Mammary epithelial cell (primary cell): ENCODE data around the gene IQCB1.

Experiments used
- EZH2 ChIP-seq: IDR thresholded peaks from 2 replicates; pipeline ENCODE4 v1.6.1; 2012; ENCODE audit warnings: low read length, inconsistent platforms, borderline replicate concordance
- TF ChIP-seq, protein P1 (sequence below), 2 donors: IDR thresholded peaks in 1 of 2; conservative IDR thresholded peaks in 1 of 2; 2 replicates each; pipeline ENCODE4 v1.5.1; 2011 to 2012; ENCODE audit warnings: inconsistent platforms in 2 of 2, low read length in 2 of 2, mild to moderate bottlenecking in 2 of 2, control low read depth in 1 of 2, low read depth in 1 of 2; ENCODE audit not compliant: insufficient read depth in 1 of 2; ENCODE audit errors: extremely low read depth in 1 of 2

DNA sequence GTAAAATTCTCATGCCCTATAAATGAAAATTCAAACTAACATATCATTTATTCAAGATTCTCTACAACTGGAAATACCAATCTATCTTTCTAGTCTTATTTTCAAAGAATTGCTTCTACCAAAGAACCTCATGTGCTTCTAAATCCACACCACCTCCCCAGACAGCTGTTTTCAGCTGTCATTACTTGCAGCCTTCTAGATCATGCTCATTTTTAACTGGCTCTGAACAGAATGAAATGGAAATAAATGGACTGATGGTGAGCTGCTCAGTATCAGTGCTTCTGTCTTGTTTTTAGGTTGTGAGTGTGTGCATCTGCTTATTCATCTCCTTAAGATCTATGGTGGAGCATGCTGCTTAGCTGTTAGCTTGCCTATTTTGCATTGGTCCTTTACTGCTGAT lies 114.7 kb downstream of the IQCB1 start:
- TF ChIP-seq, protein P1, sequence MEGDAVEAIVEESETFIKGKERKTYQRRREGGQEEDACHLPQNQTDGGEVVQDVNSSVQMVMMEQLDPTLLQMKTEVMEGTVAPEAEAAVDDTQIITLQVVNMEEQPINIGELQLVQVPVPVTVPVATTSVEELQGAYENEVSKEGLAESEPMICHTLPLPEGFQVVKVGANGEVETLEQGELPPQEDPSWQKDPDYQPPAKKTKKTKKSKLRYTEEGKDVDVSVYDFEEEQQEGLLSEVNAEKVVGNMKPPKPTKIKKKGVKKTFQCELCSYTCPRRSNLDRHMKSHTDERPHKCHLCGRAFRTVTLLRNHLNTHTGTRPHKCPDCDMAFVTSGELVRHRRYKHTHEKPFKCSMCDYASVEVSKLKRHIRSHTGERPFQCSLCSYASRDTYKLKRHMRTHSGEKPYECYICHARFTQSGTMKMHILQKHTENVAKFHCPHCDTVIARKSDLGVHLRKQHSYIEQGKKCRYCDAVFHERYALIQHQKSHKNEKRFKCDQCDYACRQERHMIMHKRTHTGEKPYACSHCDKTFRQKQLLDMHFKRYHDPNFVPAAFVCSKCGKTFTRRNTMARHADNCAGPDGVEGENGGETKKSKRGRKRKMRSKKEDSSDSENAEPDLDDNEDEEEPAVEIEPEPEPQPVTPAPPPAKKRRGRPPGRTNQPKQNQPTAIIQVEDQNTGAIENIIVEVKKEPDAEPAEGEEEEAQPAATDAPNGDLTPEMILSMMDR (conservative IDR thresholded peaks at IDR 0.05 in 1 of 2, IDR thresholded peaks at IDR 0.05 in 1 of 2; ENCODE audit: extremely low read depth in 1 of 2, insufficient read depth in 1 of 2, low read depth in 1 of 2, low read length in 2 of 2): no peak
- TF ChIP-seq EZH2: no peak
